Measurements from ENCODE around the gene AKT1S1. TPM values are rescaled to one million over a fixed set of nuclear protein-coding genes. Genes with fewer than 3 reads are reported as not detected.

The AKT1S1 gene
- total RNA-seq, 1 experiment from 2014 or later = 81.5 TPM

DNA sequence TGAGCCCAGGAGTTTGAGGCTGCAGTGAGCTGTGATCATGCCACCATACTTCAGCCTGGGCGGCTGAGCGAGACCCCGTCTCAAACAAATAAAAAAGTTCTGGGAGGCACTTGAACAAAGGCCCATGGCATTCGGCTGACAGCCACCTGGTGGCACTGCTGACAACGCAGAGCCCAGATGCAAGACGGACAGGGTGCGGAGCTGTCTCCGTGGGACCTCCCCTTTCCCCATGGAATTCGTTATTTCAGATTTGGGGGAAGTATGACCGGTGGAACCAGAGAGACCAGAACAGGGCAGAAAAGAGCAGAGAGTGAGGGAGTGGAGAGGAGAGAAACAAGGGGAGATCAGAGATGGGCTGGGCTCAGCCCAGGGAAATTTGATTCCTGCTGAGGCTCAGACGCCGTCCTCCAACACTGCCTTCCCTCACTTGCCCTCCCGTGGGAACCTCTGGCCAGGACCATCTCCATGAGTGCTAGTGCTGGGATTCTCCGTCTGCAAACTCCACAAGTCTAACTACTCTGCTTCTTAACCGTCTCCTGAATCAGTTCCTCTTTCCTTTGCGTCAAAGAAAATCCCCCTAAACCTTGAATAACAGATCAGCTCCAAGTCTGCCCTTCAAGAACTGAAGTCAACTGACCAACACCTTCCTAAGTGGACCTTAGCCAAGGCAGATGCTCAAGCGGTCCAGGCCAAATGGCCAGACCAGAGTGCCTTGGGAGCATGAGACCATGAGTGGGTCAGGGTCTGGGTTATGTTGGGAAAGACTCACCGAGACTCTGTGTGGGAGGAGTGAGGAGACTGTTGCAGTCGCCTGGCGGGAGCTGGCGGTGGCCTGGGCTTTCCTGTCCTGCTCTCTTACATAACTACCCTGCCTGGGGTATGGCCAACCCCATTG, 39.9 kb upstream of the AKT1S1 start:
- intact Hi-C loops (cut with micrococcal nuclease; ENCODE audit: unreplicated experiment) = no loop called here
- H3K4me3 ChIP-seq (ENCODE audit: low read depth, low read length, poor library complexity, severe bottlenecking) = no peak overlapping the region
- peak; percentile 55 for DNase-seq (ENCODE audit: low spot score)
- no TSS peak for BruUV-seq (replicated peaks)
- no peaks in the 10 kb centered on the region for H3K27me3 ChIP-seq (replicated peaks; ENCODE audit: insufficient read depth, low read depth, low read length, poor library complexity)
- no peaks in the 10 kb centered on the region for H3K4me1 ChIP-seq (ENCODE audit: insufficient read depth, low read length, poor library complexity, severe bottlenecking)
- no peak for TF ChIP-seq EZH2 (IDR thresholded peaks at IDR 0.05; ENCODE audit: borderline replicate concordance, low read depth, low read length, poor library complexity, severe bottlenecking)
- TF ChIP-seq, protein P1, sequence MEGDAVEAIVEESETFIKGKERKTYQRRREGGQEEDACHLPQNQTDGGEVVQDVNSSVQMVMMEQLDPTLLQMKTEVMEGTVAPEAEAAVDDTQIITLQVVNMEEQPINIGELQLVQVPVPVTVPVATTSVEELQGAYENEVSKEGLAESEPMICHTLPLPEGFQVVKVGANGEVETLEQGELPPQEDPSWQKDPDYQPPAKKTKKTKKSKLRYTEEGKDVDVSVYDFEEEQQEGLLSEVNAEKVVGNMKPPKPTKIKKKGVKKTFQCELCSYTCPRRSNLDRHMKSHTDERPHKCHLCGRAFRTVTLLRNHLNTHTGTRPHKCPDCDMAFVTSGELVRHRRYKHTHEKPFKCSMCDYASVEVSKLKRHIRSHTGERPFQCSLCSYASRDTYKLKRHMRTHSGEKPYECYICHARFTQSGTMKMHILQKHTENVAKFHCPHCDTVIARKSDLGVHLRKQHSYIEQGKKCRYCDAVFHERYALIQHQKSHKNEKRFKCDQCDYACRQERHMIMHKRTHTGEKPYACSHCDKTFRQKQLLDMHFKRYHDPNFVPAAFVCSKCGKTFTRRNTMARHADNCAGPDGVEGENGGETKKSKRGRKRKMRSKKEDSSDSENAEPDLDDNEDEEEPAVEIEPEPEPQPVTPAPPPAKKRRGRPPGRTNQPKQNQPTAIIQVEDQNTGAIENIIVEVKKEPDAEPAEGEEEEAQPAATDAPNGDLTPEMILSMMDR (conservative IDR thresholded peaks at IDR 0.05; ENCODE audit: low read depth, low read length) = peak; percentile 52
- no peak overlapping the region for H3K27ac ChIP-seq (ENCODE audit: low read depth, low read length, poor library complexity, severe bottlenecking)
- ChIA-PET CTCF (no interaction called here), POLR2A (ENCODE audit: low non-redundant PET) (no interaction called here)
- H3K36me3 ChIP-seq (ENCODE audit: insufficient read depth, low read length, poor library complexity, severe bottlenecking) = peaks cover 26% of the 10 kb centered on the region
- no peaks in the 10 kb centered on the region for H3K9me3 ChIP-seq (ENCODE audit: low read depth, low read length, poor library complexity, severe bottlenecking)

DNA sequence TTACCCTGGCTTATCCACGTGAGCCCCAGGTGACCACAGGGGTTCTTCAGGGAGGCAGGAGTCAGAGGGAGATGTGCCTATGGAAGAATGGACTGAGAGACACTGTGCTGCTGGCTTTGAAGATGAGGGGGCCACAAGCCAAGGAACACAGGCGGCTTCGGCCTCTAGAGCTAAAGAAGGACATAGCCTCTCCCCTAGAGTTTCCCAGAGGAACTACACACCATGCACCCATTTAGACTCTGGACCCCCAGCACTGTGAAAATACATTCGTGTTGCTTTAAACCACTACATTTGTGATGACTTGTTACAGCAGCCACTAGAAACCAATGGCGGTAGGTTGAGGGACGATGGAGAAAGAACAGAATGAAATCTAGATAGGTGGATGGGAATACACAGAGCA, 38.1 kb upstream of the AKT1S1 start:
- CTCF ChIA-PET = no interaction called here
- BruUV-seq (replicated peaks) = no TSS peak
- TF ChIP-seq, protein P1 (conservative IDR thresholded peaks at IDR 0.05; ENCODE audit: low read depth, low read length) = peak; percentile 22; the same call in 1 of the 2 replicates
- TF ChIP-seq EZH2 (IDR thresholded peaks at IDR 0.05; ENCODE audit: borderline replicate concordance, low read depth, low read length, poor library complexity, severe bottlenecking) = no peak

DNA sequence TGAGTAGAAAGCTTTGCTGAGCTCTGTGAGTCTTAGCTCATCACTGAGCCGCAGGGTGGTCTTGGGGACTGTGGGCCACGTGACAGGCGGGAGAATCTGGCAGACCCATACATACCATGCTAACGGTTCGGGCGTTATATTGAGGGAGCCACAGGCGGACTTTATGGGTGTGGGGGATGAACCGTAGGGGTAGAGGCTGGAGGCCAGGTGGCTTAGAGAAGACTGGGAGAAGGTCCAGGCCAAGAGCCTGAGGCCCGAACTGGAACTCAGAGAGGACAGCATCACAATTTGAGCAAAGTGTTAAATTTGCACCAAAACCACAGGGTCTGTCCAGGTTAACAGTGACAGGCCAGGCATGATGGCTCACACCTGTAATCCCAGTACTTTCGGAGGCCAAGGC, 36.6 kb upstream of the AKT1S1 start:
- CTCF ChIA-PET = interaction anchor here (0.6 kb wide), 1 partner anchor 16 kb away, joined by 3 read pairs; no protein-coding TSS in a partner anchor
- no peak overlapping the region for H3K27ac ChIP-seq (ENCODE audit: low read depth, low read length, poor library complexity, severe bottlenecking)
- peaks cover 46% of the 10 kb centered on the region for H3K36me3 ChIP-seq (ENCODE audit: insufficient read depth, low read length, poor library complexity, severe bottlenecking)
- no peak for DNase-seq (ENCODE audit: low spot score)
- intact Hi-C loops (cut with micrococcal nuclease; ENCODE audit: unreplicated experiment) = no loop called here
- no peaks in the 10 kb centered on the region for H3K27me3 ChIP-seq (replicated peaks; ENCODE audit: insufficient read depth, low read depth, low read length, poor library complexity)
- no peaks in the 10 kb centered on the region for H3K4me1 ChIP-seq (ENCODE audit: insufficient read depth, low read length, poor library complexity, severe bottlenecking)
- POLR2A ChIA-PET (ENCODE audit: low non-redundant PET) = interaction anchor here (0.5 kb wide), 1 partner anchor 11 kb away, joined by 3 read pairs; no protein-coding TSS in a partner anchor
- BruUV-seq (replicated peaks) = no TSS peak
- no peaks in the 10 kb centered on the region for H3K9me3 ChIP-seq (ENCODE audit: low read depth, low read length, poor library complexity, severe bottlenecking)
- TF ChIP-seq EZH2 (IDR thresholded peaks at IDR 0.05; ENCODE audit: borderline replicate concordance, low read depth, low read length, poor library complexity, severe bottlenecking) = no peak
- TF ChIP-seq, protein P1 (conservative IDR thresholded peaks at IDR 0.05; ENCODE audit: low read depth, low read length) = no peak
- no peak overlapping the region for H3K4me3 ChIP-seq (ENCODE audit: low read depth, low read length, poor library complexity, severe bottlenecking)

More for the DNA sequence above, 38.1 kb upstream of the AKT1S1 start:
- Histone ChIP-seq H3K4me1 (ENCODE audit: insufficient read depth, low read length, poor library complexity, severe bottlenecking) (no peaks in the 10 kb centered on the region), H3K36me3 (ENCODE audit: insufficient read depth, low read length, poor library complexity, severe bottlenecking) (peaks cover 31% of the 10 kb centered on the region), H3K27ac (ENCODE audit: low read depth, low read length, poor library complexity, severe bottlenecking) (no peak overlapping the region), H3K9me3 (ENCODE audit: low read depth, low read length, poor library complexity, severe bottlenecking) (no peaks in the 10 kb centered on the region), H3K4me3 (ENCODE audit: low read depth, low read length, poor library complexity, severe bottlenecking) (no peak overlapping the region), H3K27me3 (replicated peaks; ENCODE audit: insufficient read depth, low read depth, low read length, poor library complexity) (no peaks in the 10 kb centered on the region)
- intact Hi-C loops (cut with micrococcal nuclease; ENCODE audit: unreplicated experiment) = no loop called here
- POLR2A ChIA-PET (ENCODE audit: low non-redundant PET) = no interaction called here
- DNase-seq (ENCODE audit: low spot score) = no peak
